Measurements from ENCODE around the gene TTLL9.

GRCh38 chr20:31837896-31838397, 32.5 kb upstream of the TTLL9 start:
- no peak for TF ChIP-seq POLR2A (IDR thresholded peaks at IDR 0.05)
- TF ChIP-seq CTCF (IDR thresholded peaks at IDR 0.05) = no peak

All from adrenal gland (tissue), 5 donors.